HEK293 (cell line): ENCODE results near the gene NAV2.

Source experiments
- CTCF ChIA-PET: fragments of 350-600 bp; formaldehyde crosslinking; extraction: SDS; loops from one replicate; lab custom pipeline; 2021; ENCODE audit warnings: antibody characterized with exemption; lab: Yijun Ruan, JAX
- POLR2A ChIA-PET: fragments of 300-600 bp; formaldehyde crosslinking; extraction: SDS; loops from one replicate; lab custom pipeline; 2020; ENCODE audit warnings: antibody characterized with exemption, inconsistent platforms; lab: Yijun Ruan, JAX
- H3K27ac ChIP-seq: fragments of 200-500 bp; sonication (Bioruptor generic); 2 replicates; pipeline ENCODE4 v1.5.1; 2014; ENCODE audit warnings: low read depth, low read length, control low read depth, inconsistent platforms; ENCODE audit errors: extremely low read depth
- H3K36me3 ChIP-seq, 2 experiments: fragments of 200-500 bp in 1 of 2; sonication (Bioruptor generic) in 1 of 2; 1 replicate in 1 of 2; 2 replicates in 1 of 2; pipeline ENCODE4 v1.5.1; 2014 to 2017; ENCODE audit warnings: inconsistent platforms in 2 of 2, low read length in 2 of 2; ENCODE audit not compliant: control insufficient read depth in 2 of 2, insufficient read depth in 1 of 2
- H3K4me1 ChIP-seq: fragments of 200-500 bp; sonication (Bioruptor generic); 2 replicates; pipeline ENCODE4 v1.5.1; 2014; ENCODE audit warnings: mild to moderate bottlenecking, low read length, inconsistent platforms; ENCODE audit not compliant: control insufficient read depth, insufficient read depth
- H3K4me3 ChIP-seq: 2 replicates; pipeline ENCODE4 v1.5.1; 2011; ENCODE audit warnings: low read depth, mild to moderate bottlenecking, control low read depth, low read length, moderate library complexity
- H3K9me3 ChIP-seq: fragments of 200-500 bp; sonication (Bioruptor generic); 2 replicates; pipeline ENCODE4 v1.5.1; 2014; ENCODE audit warnings: low read depth, low read length, inconsistent platforms; ENCODE audit not compliant: control insufficient read depth, insufficient read depth
- GLIS1 ChIP-seq: fragments of 450-650 bp; formaldehyde crosslinking; IDR thresholded peaks from 2 replicates; pipeline ENCODE4 v1.5.1; 2016; ENCODE audit warnings: missing biosample characterization, missing genetic modification characterization
- KLF10 ChIP-seq: fragments of 450-650 bp; IDR thresholded peaks from 2 replicates; pipeline ENCODE4 v1.5.1; 2018; ENCODE audit warnings: missing biosample characterization, mild to moderate bottlenecking, missing genetic modification characterization
- KLF9 ChIP-seq: fragments of 450-650 bp; formaldehyde crosslinking; IDR thresholded peaks from 2 replicates; pipeline ENCODE4 v1.5.1; 2016; ENCODE audit warnings: missing biosample characterization, missing genetic modification characterization, low read depth
- OSR2 ChIP-seq: fragments of 450-650 bp; formaldehyde crosslinking; IDR thresholded peaks from 2 replicates; pipeline ENCODE4 v1.5.1; 2016; ENCODE audit warnings: missing biosample characterization, missing genetic modification characterization
- SCRT2 ChIP-seq: fragments of 450-650 bp; formaldehyde crosslinking; IDR thresholded peaks from 2 replicates; pipeline ENCODE4 v1.5.1; 2016; ENCODE audit warnings: missing biosample characterization, missing genetic modification characterization
- WT1 ChIP-seq: fragments of 450-650 bp; formaldehyde crosslinking; IDR thresholded peaks from 2 replicates; pipeline ENCODE4 v1.5.1; 2016; ENCODE audit warnings: missing biosample characterization, missing genetic modification characterization
- ZBTB20 ChIP-seq: fragments of 450-650 bp; formaldehyde crosslinking; IDR thresholded peaks from 2 replicates; pipeline ENCODE4 v1.5.1; 2016; ENCODE audit warnings: missing biosample characterization, missing genetic modification characterization
- ZIC2 ChIP-seq: fragments of 450-650 bp; formaldehyde crosslinking; IDR thresholded peaks from 2 replicates; pipeline ENCODE4 v1.5.1; 2016; ENCODE audit warnings: missing biosample characterization, missing genetic modification characterization
- ZNF157 ChIP-seq: fragments of 450-650 bp; formaldehyde crosslinking; IDR thresholded peaks from 2 replicates; pipeline ENCODE4 v1.5.1; 2016; ENCODE audit warnings: missing biosample characterization, missing genetic modification characterization
- ZNF274 ChIP-seq, 2 experiments: fragments of 200-500 bp in 1 of 2; fragments of 450-650 bp in 1 of 2; sonication (Bioruptor generic) in 1 of 2; formaldehyde crosslinking in 1 of 2; IDR thresholded peaks; 2 replicates each; pipeline versions ENCODE4 v1.5.1 to v1.6.1; 2014 to 2016; ENCODE audit warnings: borderline replicate concordance in 1 of 2, inconsistent platforms in 1 of 2, low read length in 1 of 2, missing biosample characterization in 1 of 2, missing genetic modification characterization in 1 of 2
- ZNF292 ChIP-seq: fragments of 450-650 bp; formaldehyde crosslinking; IDR thresholded peaks from 2 replicates; pipeline ENCODE4 v1.5.1; 2016; ENCODE audit warnings: low read depth, missing biosample characterization, missing genetic modification characterization, borderline replicate concordance
- ZNF354C ChIP-seq: fragments of 450-650 bp; formaldehyde crosslinking; IDR thresholded peaks from 2 replicates; pipeline ENCODE4 v1.5.1; 2016; ENCODE audit warnings: missing biosample characterization, missing genetic modification characterization, low read depth, borderline replicate concordance
- ZNF514 ChIP-seq: fragments of 450-650 bp; formaldehyde crosslinking; IDR thresholded peaks from 2 replicates; pipeline ENCODE4 v1.5.1; 2016; ENCODE audit warnings: missing biosample characterization, missing genetic modification characterization
- ZNF530 ChIP-seq: fragments of 450-650 bp; formaldehyde crosslinking; IDR thresholded peaks from 2 replicates; pipeline ENCODE4 v1.5.1; 2016; ENCODE audit warnings: low read depth, missing biosample characterization, missing genetic modification characterization
- ZNF610 ChIP-seq: fragments of 450-650 bp; formaldehyde crosslinking; IDR thresholded peaks from 2 replicates; pipeline ENCODE4 v1.5.1; 2016; ENCODE audit warnings: missing biosample characterization, missing genetic modification characterization, borderline replicate concordance
- ZNF621 ChIP-seq: fragments of 450-650 bp; formaldehyde crosslinking; IDR thresholded peaks from 2 replicates; pipeline ENCODE4 v1.5.1; 2017; ENCODE audit warnings: missing biosample characterization, missing genetic modification characterization
- ZNF701 ChIP-seq: fragments of 450-650 bp; formaldehyde crosslinking; IDR thresholded peaks from 2 replicates; pipeline ENCODE4 v1.5.1; 2016; ENCODE audit warnings: missing biosample characterization, missing genetic modification characterization
- TF ChIP-seq, protein P1 (sequence below): fragments of 450-650 bp; formaldehyde crosslinking; IDR thresholded peaks from 2 replicates; pipeline ENCODE4 v1.5.1; 2016; ENCODE audit warnings: missing biosample characterization, missing genetic modification characterization
- TF ChIP-seq, protein P2 (sequence below): fragments of 450-650 bp; formaldehyde crosslinking; IDR thresholded peaks from 2 replicates; pipeline ENCODE4 v1.5.1; 2016; ENCODE audit warnings: missing biosample characterization, missing genetic modification characterization
- TF ChIP-seq, protein P3 (sequence below): fragments of 450-650 bp; formaldehyde crosslinking; IDR thresholded peaks from 2 replicates; pipeline ENCODE4 v1.5.1; 2016; ENCODE audit warnings: missing biosample characterization, missing genetic modification characterization
- TF ChIP-seq, protein P4 (sequence below): fragments of 450-650 bp; formaldehyde crosslinking; IDR thresholded peaks from 2 replicates; pipeline ENCODE4 v1.5.1; 2016; ENCODE audit warnings: missing biosample characterization, missing genetic modification characterization
- TF ChIP-seq, protein P5 (sequence below): fragments of 450-650 bp; formaldehyde crosslinking; IDR thresholded peaks from 2 replicates; pipeline ENCODE4 v1.5.1; 2017; ENCODE audit warnings: missing biosample characterization, missing genetic modification characterization

NAV2 gene

DNA sequence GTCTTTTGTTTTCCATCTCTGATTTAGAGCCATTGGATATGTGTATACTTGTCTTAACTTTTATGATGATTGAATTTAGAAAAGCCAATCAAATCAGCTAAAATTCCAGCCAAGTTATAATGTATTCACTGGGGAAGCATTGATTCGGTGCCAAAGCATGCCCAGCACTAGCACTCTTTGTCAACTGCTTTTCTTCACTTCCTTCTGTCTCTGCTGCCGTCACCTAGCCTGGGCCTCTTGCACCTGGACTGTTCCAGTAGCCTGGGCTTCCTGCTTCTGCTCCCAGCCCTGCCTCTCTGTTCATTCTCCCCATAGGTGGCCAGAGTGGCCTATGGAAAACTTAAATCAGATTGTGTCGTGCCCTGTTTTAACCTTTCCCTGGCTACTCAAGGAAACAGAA lies 80.7 kb downstream of the NAV2 start (continued):
- TF ChIP-seq ZNF701 = no peak
- TF ChIP-seq, all 188 proteins: peak for 0

DNA sequence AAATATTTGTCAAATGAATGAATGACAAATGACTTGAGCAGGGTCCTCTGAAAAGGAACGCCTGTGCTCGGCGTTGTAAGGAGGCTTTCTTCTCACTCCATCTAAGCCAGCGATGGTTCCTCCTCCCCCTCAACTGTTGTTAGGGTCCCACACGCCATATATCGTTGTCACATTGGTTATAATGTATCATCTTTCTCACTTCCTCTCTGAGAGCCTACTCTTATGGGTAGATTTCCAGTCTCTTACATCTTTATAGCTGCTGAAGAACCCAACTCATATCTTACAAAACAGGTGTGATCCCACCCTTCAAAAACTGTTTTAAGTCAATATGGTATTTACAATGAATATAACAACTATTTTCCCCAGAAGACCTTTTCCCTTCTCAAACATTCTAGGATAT lies 81.5 kb downstream of the NAV2 start:
- Histone ChIP-seq H3K4me1 (no peaks in the 10 kb centered on the region), H3K27ac (no peak overlapping the region), H3K36me3 (no peaks in the 10 kb centered on the region), H3K4me3 (no peak overlapping the region), H3K9me3 (no peaks in the 10 kb centered on the region)
- POLR2A ChIA-PET = no interaction called here
- CTCF ChIA-PET = interaction anchor here (0.7 kb wide), 1 partner anchor 258 kb away, joined by 6 read pairs; no protein-coding TSS in a partner anchor
- TF ChIP-seq, protein P1, sequence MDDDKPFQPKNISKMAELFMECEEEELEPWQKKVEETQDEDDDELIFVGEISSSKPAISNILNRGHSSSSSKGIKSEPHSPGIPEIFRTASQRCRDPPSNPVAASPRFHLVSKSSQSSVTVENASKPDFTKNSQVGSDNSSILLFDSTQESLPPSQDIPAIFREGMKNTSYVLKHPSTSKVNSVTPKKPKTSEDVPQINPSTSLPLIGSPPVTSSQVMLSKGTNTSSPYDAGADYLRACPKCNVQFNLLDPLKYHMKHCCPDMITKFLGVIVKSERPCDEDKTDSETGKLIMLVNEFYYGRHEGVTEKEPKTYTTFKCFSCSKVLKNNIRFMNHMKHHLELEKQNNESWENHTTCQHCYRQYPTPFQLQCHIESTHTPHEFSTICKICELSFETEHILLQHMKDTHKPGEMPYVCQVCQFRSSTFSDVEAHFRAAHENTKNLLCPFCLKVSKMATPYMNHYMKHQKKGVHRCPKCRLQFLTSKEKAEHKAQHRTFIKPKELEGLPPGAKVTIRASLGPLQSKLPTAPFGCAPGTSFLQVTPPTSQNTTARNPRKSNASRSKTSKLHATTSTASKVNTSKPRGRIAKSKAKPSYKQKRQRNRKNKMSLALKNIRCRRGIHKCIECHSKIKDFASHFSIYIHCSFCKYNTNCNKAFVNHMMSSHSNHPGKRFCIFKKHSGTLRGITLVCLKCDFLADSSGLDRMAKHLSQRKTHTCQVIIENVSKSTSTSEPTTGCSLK (tag by site-specific recombination) = no peak
- no peak for TF ChIP-seq ZIC2 (tag by site-specific recombination)
- no peak for TF ChIP-seq KLF10
- TF ChIP-seq WT1 = no peak
- TF ChIP-seq ZNF292 = no peak
- TF ChIP-seq GLIS1 (tag by site-specific recombination) = no peak
- no peak for TF ChIP-seq ZNF610 (tag by site-specific recombination)
- no peak for TF ChIP-seq ZNF530
- TF ChIP-seq ZNF621 (tag by site-specific recombination) = no peak
- TF ChIP-seq ZNF274 (IDR thresholded peaks at IDR 0.05; ENCODE audit: low read length) = no peak
- TF ChIP-seq ZNF274 (tag by site-specific recombination; IDR thresholded peaks at IDR 0.05; ENCODE audit: borderline replicate concordance) = no peak
- TF ChIP-seq, protein P2, sequence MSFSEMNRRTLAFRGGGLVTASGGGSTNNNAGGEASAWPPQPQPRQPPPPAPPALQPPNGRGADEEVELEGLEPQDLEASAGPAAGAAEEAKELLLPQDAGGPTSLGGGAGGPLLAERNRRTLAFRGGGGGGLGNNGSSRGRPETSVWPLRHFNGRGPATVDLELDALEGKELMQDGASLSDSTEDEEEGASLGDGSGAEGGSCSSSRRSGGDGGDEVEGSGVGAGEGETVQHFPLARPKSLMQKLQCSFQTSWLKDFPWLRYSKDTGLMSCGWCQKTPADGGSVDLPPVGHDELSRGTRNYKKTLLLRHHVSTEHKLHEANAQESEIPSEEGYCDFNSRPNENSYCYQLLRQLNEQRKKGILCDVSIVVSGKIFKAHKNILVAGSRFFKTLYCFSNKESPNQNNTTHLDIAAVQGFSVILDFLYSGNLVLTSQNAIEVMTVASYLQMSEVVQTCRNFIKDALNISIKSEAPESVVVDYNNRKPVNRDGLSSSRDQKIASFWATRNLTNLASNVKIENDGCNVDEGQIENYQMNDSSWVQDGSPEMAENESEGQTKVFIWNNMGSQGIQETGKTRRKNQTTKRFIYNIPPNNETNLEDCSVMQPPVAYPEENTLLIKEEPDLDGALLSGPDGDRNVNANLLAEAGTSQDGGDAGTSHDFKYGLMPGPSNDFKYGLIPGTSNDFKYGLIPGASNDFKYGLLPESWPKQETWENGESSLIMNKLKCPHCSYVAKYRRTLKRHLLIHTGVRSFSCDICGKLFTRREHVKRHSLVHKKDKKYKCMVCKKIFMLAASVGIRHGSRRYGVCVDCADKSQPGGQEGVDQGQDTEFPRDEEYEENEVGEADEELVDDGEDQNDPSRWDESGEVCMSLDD = no peak
- TF ChIP-seq ZBTB20 (tag by site-specific recombination) = no peak
- no peak for TF ChIP-seq ZNF514 (tag by site-specific recombination)
- no peak for TF ChIP-seq SCRT2 (tag by site-specific recombination)
- TF ChIP-seq, protein P3, sequence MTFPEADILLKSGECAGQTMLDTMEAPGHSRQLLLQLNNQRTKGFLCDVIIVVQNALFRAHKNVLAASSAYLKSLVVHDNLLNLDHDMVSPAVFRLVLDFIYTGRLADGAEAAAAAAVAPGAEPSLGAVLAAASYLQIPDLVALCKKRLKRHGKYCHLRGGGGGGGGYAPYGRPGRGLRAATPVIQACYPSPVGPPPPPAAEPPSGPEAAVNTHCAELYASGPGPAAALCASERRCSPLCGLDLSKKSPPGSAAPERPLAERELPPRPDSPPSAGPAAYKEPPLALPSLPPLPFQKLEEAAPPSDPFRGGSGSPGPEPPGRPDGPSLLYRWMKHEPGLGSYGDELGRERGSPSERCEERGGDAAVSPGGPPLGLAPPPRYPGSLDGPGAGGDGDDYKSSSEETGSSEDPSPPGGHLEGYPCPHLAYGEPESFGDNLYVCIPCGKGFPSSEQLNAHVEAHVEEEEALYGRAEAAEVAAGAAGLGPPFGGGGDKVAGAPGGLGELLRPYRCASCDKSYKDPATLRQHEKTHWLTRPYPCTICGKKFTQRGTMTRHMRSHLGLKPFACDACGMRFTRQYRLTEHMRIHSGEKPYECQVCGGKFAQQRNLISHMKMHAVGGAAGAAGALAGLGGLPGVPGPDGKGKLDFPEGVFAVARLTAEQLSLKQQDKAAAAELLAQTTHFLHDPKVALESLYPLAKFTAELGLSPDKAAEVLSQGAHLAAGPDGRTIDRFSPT (tag by site-specific recombination) = no peak
- TF ChIP-seq ZNF157 (tag by site-specific recombination) = no peak

DNA sequence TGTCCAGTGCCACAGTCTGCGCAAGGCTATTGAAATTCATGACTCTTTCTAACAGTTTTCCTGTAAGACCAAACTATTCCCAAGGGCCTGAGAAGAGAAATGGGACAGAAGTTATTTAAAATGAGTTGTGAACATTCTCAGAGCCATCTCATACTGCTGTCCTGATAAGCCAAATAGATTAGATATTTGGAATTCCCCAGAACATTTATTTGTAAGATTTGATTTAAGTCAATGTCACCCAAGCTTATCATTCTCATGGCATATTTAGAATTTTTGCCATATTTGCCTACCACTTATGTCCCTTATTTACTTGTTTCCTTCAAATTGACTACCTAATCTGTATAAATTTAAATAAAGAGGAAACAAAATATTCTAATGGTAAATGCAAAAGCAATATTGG lies 82.4 kb downstream of the NAV2 start:
- POLR2A ChIA-PET = interaction anchor here (1.4 kb wide), 1 partner anchor 18 kb away, joined by 5 read pairs; no protein-coding TSS in a partner anchor
- Histone ChIP-seq H3K27ac (no peak overlapping the region), H3K4me3 (no peak overlapping the region), H3K9me3 (no peaks in the 10 kb centered on the region), H3K4me1 (no peaks in the 10 kb centered on the region), H3K36me3 (no peaks in the 10 kb centered on the region)
- CTCF ChIA-PET = interaction anchor here (0.8 to 1.5 kb wide), 2 partner anchors 9 to 13 kb away, joined by 3 to 4 read pairs; no protein-coding TSS in a partner anchor
- TF ChIP-seq ZNF354C (no peak), OSR2 (tag by site-specific recombination) (no peak), KLF9 (no peak)
- TF ChIP-seq, protein P4, sequence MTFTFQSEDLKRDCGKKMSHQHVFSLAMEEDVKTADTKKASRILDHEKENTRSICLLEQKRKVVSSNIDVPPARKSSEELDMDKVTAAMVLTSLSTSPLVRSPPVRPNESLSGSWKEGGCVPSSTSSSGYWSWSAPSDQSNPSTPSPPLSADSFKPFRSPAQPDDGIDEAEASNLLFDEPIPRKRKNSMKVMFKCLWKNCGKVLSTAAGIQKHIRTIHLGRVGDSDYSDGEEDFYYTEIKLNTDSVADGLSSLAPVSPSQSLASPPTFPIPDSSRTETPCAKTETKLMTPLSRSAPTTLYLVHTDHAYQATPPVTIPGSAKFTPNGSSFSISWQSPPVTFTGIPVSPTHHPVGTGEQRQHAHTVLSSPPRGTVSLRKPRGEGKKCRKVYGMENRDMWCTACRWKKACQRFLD = no peak
- TF ChIP-seq, protein P5, sequence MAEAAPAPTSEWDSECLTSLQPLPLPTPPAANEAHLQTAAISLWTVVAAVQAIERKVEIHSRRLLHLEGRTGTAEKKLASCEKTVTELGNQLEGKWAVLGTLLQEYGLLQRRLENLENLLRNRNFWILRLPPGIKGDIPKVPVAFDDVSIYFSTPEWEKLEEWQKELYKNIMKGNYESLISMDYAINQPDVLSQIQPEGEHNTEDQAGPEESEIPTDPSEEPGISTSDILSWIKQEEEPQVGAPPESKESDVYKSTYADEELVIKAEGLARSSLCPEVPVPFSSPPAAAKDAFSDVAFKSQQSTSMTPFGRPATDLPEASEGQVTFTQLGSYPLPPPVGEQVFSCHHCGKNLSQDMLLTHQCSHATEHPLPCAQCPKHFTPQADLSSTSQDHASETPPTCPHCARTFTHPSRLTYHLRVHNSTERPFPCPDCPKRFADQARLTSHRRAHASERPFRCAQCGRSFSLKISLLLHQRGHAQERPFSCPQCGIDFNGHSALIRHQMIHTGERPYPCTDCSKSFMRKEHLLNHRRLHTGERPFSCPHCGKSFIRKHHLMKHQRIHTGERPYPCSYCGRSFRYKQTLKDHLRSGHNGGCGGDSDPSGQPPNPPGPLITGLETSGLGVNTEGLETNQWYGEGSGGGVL (tag by site-specific recombination) = no peak
